PC-3 (cell line): Measurements from ENCODE around the gene CYP4V2. TPM values are rescaled to one million over a fixed set of nuclear protein-coding genes. Genes with fewer than 3 reads are reported as not detected.

Experiments
- ATAC-seq: fragments of 200-7000 bp; cut with Tn5 transposase; 2 replicates; pipeline ENCODE4 v1.9.1; 2020; ENCODE audit warnings: mild to moderate bottlenecking, moderate library complexity
- BruUV-seq: library from RNA; stranded (reverse); fragments of 400-500 nt; replicated peaks from 2 replicates; lab custom pipeline; 2021; lab: Mats Ljungman, UMichigan
- CTCF ChIA-PET: fragments of 300-600 bp; sonication (Branson Sonifier 250); formaldehyde crosslinking; loops from one replicate; lab custom pipeline; 2022; ENCODE audit warnings: antibody characterized with exemption; lab: Charles Lee
- POLR2A ChIA-PET: fragments of 300-600 bp; sonication (Branson Sonifier 250); formaldehyde crosslinking; loops from one replicate; lab custom pipeline; 2022; ENCODE audit warnings: antibody characterized with exemption; ENCODE audit not compliant: unreplicated experiment; lab: Charles Lee
- DNase-seq: peaks from one replicate; pipeline ENCODE4 v3.0.0-alpha.2; 2015
- H2AFZ ChIP-seq: fragments of 300-600 bp; sonication (generic); 2 replicates; pipeline ENCODE4 v1.6.0; 2016; ENCODE audit warnings: antibody characterized with exemption, low read length
- H3F3A ChIP-seq: fragments of 300-600 bp; sonication (generic); one replicate; pipeline ENCODE4 v1.6.0; 2017; ENCODE audit warnings: antibody characterized with exemption, low read length, control low read depth, mild to moderate bottlenecking; ENCODE audit not compliant: unreplicated experiment
- H3K27ac ChIP-seq: fragments of 300-600 bp; sonication (generic); 2 replicates; pipeline ENCODE4 v1.5.1; 2016; ENCODE audit warnings: mild to moderate bottlenecking, low read length
- H3K27me3 ChIP-seq: fragments of 300-600 bp; sonication (generic); 2 replicates; pipeline ENCODE4 v1.6.1; 2016; ENCODE audit warnings: low read length, mixed read lengths
- H3K36me3 ChIP-seq: fragments of 300-600 bp; sonication (generic); 2 replicates; pipeline ENCODE4 v1.6.1; 2016; ENCODE audit warnings: low read depth, mixed run types, low read length, mixed read lengths
- H3K4me1 ChIP-seq: fragments of 300-600 bp; sonication (generic); 2 replicates; pipeline ENCODE4 v1.5.1; 2016; ENCODE audit warnings: low read length; ENCODE audit not compliant: insufficient read depth
- H3K4me2 ChIP-seq: fragments of 300-600 bp; sonication (generic); 2 replicates; pipeline ENCODE4 v1.6.0; 2016; ENCODE audit warnings: low read length
- H3K4me3 ChIP-seq: fragments of 300-600 bp; sonication (generic); 2 replicates; pipeline ENCODE4 v1.5.1; 2016; ENCODE audit warnings: mild to moderate bottlenecking, low read length, mixed read lengths
- H3K79me2 ChIP-seq: fragments of 300-600 bp; sonication (generic); 2 replicates; pipeline ENCODE4 v1.6.1; 2017; ENCODE audit warnings: low read length, mixed read lengths
- H3K9ac ChIP-seq: fragments of 300-600 bp; sonication (generic); 2 replicates; pipeline ENCODE4 v1.6.0; 2016; ENCODE audit warnings: mild to moderate bottlenecking, low read length
- H3K9me2 ChIP-seq: fragments of 300-600 bp; sonication (generic); replicated peaks from 2 replicates; pipeline ENCODE4 v1.6.1; 2016; ENCODE audit warnings: mixed run types, low read length, mixed read lengths
- H3K9me3 ChIP-seq: fragments of 300-600 bp; sonication (generic); 2 replicates; pipeline ENCODE4 v1.6.1; 2016; ENCODE audit warnings: low read length, mixed read lengths
- H4K20me1 ChIP-seq: fragments of 300-600 bp; sonication (generic); 2 replicates; pipeline ENCODE4 v1.6.1; 2016; ENCODE audit warnings: low read length, mixed read lengths
- EZH2 ChIP-seq: fragments of 300-600 bp; sonication (generic); IDR thresholded peaks from one replicate; pipeline ENCODE4 v1.6.1; 2017; ENCODE audit warnings: antibody characterized with exemption, mild to moderate bottlenecking, low read length; ENCODE audit not compliant: unreplicated experiment
- EZH2phosphoT487 ChIP-seq: fragments of 300-600 bp; sonication (generic); IDR thresholded peaks from 2 replicates; pipeline ENCODE4 v1.6.1; 2018; ENCODE audit warnings: mild to moderate bottlenecking, antibody characterized with exemption, low read length, borderline replicate concordance
- intact Hi-C: fragments of 100-400 bp; cut with micrococcal nuclease; formaldehyde crosslinking; loops from 2 replicates; pipeline ENCODE4 v1.9.0; 2023
- total RNA-seq: library from RNA; depleted of rRNA; stranded (reverse); fragments of >200 nt; gene quantifications from 2 replicates; pipeline ENCODE4 v1.2.3, GENCODE V29; 2014
- TF ChIP-seq, protein P1 (sequence below): fragments of 300-600 bp; sonication (generic); conservative IDR thresholded peaks from 2 replicates; pipeline ENCODE4 v1.5.1; 2017; ENCODE audit warnings: antibody characterized with exemption, low read depth, mild to moderate bottlenecking, low read length

CYP4V2 gene
- total RNA-seq, 1 experiment from 2014 or later: 0.69 TPM

DNA sequence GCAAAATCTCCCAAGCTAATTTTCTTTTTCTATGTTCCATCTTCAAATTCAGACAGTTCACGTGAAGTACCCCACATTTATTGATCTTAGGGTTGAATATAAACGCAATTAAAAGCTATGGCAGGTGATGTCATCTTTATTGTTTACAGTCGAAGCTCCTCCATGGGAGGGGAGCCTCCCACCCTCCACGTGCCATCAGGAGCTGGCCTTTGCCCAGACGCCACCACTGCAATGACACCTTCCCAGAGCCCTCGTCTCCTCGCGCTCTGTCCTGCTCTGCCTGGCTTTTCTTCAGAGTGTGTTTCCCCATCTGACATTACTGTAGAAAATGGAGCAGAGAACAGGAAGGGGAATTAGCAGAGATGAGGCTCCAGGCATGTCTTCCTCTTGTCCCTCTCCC is 18.8 kb upstream of the CYP4V2 start:
- DNase-seq (no peak), ATAC-seq (no peak)
- Histone ChIP-seq H3K9ac (no peak overlapping the region), H3K27ac (no peak overlapping the region), H3K4me2 (no peak overlapping the region), H3K9me2 (no peaks in the 10 kb centered on the region), H3K79me2 (no peaks in the 10 kb centered on the region), H3K36me3 (no peaks in the 10 kb centered on the region), H3K4me3 (no peak overlapping the region), H3K4me1 (no peaks in the 10 kb centered on the region), H4K20me1 (no peaks in the 10 kb centered on the region), H3K9me3 (no peaks in the 10 kb centered on the region), H2AFZ (no peak overlapping the region), H3K27me3 (no peaks in the 10 kb centered on the region), H3F3A (no peaks in the 10 kb centered on the region)
- CTCF ChIA-PET: no interaction called here
- intact Hi-C loops: no loop called here
- TF ChIP-seq, protein P1, sequence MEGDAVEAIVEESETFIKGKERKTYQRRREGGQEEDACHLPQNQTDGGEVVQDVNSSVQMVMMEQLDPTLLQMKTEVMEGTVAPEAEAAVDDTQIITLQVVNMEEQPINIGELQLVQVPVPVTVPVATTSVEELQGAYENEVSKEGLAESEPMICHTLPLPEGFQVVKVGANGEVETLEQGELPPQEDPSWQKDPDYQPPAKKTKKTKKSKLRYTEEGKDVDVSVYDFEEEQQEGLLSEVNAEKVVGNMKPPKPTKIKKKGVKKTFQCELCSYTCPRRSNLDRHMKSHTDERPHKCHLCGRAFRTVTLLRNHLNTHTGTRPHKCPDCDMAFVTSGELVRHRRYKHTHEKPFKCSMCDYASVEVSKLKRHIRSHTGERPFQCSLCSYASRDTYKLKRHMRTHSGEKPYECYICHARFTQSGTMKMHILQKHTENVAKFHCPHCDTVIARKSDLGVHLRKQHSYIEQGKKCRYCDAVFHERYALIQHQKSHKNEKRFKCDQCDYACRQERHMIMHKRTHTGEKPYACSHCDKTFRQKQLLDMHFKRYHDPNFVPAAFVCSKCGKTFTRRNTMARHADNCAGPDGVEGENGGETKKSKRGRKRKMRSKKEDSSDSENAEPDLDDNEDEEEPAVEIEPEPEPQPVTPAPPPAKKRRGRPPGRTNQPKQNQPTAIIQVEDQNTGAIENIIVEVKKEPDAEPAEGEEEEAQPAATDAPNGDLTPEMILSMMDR: no peak
- no peak for TF ChIP-seq EZH2phosphoT487
- no peak for TF ChIP-seq EZH2
- POLR2A ChIA-PET: no interaction called here
- no TSS peak for BruUV-seq

DNA sequence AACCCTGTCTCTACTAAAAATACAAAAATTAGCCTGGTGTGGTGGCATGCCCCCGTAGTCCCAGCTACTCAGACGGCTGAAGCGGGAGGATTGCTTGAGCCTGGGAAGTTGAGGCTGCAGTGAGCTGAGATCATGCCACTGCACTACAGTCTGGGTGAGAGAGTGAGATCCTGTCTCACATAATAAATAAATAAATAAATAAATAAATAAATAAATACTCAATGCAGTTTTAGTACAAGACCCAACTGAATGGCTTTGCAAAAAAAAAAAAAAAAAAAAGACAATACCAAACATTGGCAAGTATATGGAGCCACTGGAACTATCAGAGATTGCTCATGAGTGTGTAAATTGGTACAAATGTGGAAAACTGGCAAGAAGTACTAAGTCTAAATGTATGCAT is 3.3 kb upstream of the CYP4V2 start:
- Histone ChIP-seq H3K79me2 (no peaks in the 10 kb centered on the region), H3F3A (no peaks in the 10 kb centered on the region), H4K20me1 (no peaks in the 10 kb centered on the region), H3K9me3 (no peaks in the 10 kb centered on the region), H3K27ac (no peak overlapping the region), H3K4me1 (no peaks in the 10 kb centered on the region; the same call in 1 of the 2 replicates), H3K4me3 (no peak overlapping the region), H3K9ac (no peak overlapping the region), H3K4me2 (no peak overlapping the region), H3K36me3 (no peaks in the 10 kb centered on the region), H3K27me3 (no peaks in the 10 kb centered on the region; the same call in 1 of the 2 replicates), H3K9me2 (no peaks in the 10 kb centered on the region), H2AFZ (no peak overlapping the region)
- POLR2A ChIA-PET: no interaction called here
- no TSS peak for BruUV-seq
- intact Hi-C loops: no loop called here
- TF ChIP-seq EZH2 (no peak), EZH2phosphoT487 (no peak)
- TF ChIP-seq, protein P1: no peak
- DNase-seq: no peak
- CTCF ChIA-PET: no interaction called here
- no peak for ATAC-seq

DNA sequence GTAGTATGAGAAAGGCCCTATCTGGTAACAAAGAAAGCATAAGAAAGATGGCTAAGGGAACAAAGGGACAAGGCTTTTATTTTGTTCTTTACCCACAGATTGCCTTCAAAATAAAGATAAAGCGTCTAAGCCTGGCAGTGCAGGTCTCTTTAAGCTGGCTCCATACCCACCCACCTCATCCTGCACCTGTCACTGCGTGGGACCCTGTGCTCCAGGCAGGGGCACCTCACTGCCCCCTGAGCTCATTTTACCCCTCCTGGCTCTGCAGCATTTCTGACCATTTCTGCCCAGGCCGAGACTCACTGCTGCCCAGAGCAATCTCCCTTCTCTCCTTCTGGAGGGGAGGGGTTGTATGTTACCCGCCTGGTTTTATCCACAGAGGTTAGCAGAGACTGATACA is 1.7 kb upstream of the CYP4V2 start:
- Histone ChIP-seq H3K79me2 (no peaks in the 10 kb centered on the region), H3K27ac (no peak overlapping the region), H2AFZ (no peak overlapping the region), H3K9me2 (no peaks in the 10 kb centered on the region), H3K27me3 (no peaks in the 10 kb centered on the region; the same call in 1 of the 2 replicates), H3K4me2 (no peak overlapping the region), H3K4me3 (no peak overlapping the region), H3F3A (no peaks in the 10 kb centered on the region), H3K36me3 (no peaks in the 10 kb centered on the region), H3K9ac (no peak overlapping the region), H3K9me3 (no peaks in the 10 kb centered on the region), H4K20me1 (no peaks in the 10 kb centered on the region), H3K4me1 (no peaks in the 10 kb centered on the region; the same call in 1 of the 2 replicates)
- intact Hi-C loops: no loop called here
- DNase-seq (no peak), ATAC-seq (no peak)
- ChIA-PET CTCF (no interaction called here), POLR2A (no interaction called here)
- TF ChIP-seq, protein P1: no peak
- TF ChIP-seq EZH2: no peak
- BruUV-seq: no TSS peak
